ENCODE results near the gene SLC25A38. TPM values are rescaled to one million over a fixed set of nuclear protein-coding genes. Genes with fewer than 3 reads are reported as not detected.

SLC25A38 gene, protein sequence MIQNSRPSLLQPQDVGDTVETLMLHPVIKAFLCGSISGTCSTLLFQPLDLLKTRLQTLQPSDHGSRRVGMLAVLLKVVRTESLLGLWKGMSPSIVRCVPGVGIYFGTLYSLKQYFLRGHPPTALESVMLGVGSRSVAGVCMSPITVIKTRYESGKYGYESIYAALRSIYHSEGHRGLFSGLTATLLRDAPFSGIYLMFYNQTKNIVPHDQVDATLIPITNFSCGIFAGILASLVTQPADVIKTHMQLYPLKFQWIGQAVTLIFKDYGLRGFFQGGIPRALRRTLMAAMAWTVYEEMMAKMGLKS
- 10 to 100 TPM; 25.0 to 28.2 TPM for total RNA-seq

DNA sequence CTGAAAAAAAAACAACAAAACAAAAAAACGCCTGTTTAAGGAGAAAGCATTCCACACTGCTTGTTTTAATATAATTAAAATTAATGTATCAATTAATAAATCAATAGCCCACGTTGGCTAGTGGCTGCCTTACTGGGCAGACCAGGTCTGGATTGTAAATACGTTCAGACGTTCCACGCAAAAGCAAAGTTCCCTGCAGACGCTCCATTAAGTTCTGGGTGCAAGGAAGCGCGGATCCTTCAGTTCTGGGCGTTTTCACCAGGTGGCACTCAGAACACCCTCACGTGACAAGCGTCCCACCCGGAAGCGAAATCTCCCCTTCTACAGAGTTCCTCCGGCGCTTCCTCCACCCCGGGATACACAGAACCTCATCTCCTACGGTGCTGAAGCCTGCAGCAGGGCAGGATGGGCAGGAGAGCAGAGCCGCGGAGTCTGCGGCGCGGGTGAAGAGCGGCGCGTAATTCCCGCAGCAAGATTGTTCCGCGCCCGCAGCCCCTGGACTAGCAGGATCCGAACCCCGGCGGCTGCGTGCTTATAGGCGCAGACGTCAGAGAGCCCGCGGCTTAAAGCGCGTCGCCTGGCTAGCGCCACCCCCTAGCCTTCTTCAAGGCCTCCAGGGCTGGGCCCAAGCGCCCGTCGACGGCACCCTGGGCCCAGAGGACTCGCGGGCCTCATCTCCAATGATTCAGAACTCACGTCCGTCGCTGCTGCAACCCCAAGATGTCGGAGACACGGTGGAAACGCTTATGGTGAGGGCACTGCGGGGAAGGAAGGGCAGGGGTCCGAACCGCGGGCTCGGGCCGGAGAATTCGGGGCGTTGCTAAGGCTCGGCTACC is at the start of gene SLC25A38:
SLC25A38 (plus strand) TSS at position 326 of the 836 bp plus-strand sequence; CDS start at position 681, 355 bp downstream.
- peaks cover 39% of the 10 kb centered on the region for H3K4me1 Mint-ChIP-seq (ENCODE audit: low read depth)
- H3K27ac Mint-ChIP-seq, result peak within 1 kb of the TSS; percentile 99
- intact Hi-C loops (cut with micrococcal nuclease), result no loop called here
- CTCF ChIA-PET, result no interaction called here
- DNase-seq (peak; percentile 91), ATAC-seq (peak; percentile 84)
- TF ChIP-seq, protein P1, sequence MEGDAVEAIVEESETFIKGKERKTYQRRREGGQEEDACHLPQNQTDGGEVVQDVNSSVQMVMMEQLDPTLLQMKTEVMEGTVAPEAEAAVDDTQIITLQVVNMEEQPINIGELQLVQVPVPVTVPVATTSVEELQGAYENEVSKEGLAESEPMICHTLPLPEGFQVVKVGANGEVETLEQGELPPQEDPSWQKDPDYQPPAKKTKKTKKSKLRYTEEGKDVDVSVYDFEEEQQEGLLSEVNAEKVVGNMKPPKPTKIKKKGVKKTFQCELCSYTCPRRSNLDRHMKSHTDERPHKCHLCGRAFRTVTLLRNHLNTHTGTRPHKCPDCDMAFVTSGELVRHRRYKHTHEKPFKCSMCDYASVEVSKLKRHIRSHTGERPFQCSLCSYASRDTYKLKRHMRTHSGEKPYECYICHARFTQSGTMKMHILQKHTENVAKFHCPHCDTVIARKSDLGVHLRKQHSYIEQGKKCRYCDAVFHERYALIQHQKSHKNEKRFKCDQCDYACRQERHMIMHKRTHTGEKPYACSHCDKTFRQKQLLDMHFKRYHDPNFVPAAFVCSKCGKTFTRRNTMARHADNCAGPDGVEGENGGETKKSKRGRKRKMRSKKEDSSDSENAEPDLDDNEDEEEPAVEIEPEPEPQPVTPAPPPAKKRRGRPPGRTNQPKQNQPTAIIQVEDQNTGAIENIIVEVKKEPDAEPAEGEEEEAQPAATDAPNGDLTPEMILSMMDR (IDR thresholded peaks at IDR 0.05), result peak; percentile 45
- H3K4me3 Mint-ChIP-seq, result peak within 1 kb of the TSS; percentile 94
- H3K27me3 Mint-ChIP-seq, result no peaks in the 10 kb centered on the region
- peaks cover 15% of the 10 kb centered on the region for H3K36me3 Mint-ChIP-seq (ENCODE audit: low read depth)
- H3K9me3 Mint-ChIP-seq, result no peaks in the 10 kb centered on the region
- POLR2A ChIA-PET, result interaction anchor here (0.5 to 7.6 kb wide), 2 partner anchors 28 to 926 kb away, joined by 3 to 170 read pairs; partner anchors contain the start of gene RPSA

DNA sequence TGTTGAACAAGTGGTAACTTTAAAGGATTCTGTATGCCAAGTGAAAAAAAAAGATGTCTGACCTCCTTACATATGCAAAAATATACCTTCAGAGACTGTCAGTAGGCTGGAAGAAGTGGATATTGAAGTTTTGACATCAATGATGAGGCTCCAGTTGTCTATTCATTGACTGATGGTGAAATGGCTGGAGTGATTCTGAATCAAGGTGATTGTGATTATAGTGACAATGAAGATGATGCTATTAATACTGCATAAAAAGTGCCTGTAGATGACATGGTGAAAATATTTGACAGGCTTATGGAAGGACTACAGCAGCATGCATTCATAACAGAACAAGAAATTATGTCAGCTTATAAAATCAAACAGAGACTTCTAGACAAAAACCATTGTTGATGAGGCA is 49.6 kb upstream of the SLC25A38 start:
- CTCF ChIA-PET, result no interaction called here
- Mint-ChIP-seq H3K9me3 (no peaks in the 10 kb centered on the region), H3K36me3 (ENCODE audit: low read depth) (no peaks in the 10 kb centered on the region), H3K27me3 (no peaks in the 10 kb centered on the region), H3K27ac (no peak overlapping the region), H3K4me3 (no peak overlapping the region), H3K4me1 (ENCODE audit: low read depth) (no peaks in the 10 kb centered on the region)
- TF ChIP-seq, protein P1 (IDR thresholded peaks at IDR 0.05), result no peak
- intact Hi-C loops (cut with micrococcal nuclease), result no loop called here
- DNase-seq, result no peak
- ATAC-seq, result no peak
- POLR2A ChIA-PET, result interaction anchor here (0.7 kb wide), 1 partner anchor 81 kb away, joined by 3 read pairs; no protein-coding TSS in a partner anchor

DNA sequence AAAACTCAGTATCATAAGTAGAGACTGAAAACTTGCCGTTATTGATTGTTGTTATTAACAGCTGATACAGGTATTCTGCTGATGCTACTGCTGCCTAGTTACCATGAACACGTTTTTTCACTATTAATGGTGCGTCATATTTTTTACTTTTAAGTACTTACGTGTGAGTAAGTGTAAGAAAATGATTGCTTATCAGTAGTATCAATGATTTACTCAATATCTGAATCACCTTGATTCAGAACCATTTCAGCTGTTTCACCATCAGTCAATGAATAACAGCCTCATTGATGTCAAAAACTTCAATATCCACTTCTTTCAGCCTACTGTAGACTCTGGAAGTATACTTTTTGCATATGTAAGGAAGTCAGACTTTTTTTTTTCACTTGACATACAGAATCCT is 49.0 kb upstream of the SLC25A38 start:
- intact Hi-C loops (cut with micrococcal nuclease), result no loop called here
- H3K9me3 Mint-ChIP-seq, result no peaks in the 10 kb centered on the region
- H3K27ac Mint-ChIP-seq, result no peak overlapping the region
- no peak for ATAC-seq
- no peak for DNase-seq
- ChIA-PET POLR2A (interaction anchor here (0.7 kb wide), 1 partner anchor 80 kb away, joined by 3 read pairs; no protein-coding TSS in a partner anchor), CTCF (no interaction called here)
- no peak overlapping the region for H3K4me3 Mint-ChIP-seq
- TF ChIP-seq, protein P1 (IDR thresholded peaks at IDR 0.05), result no peak
- H3K27me3 Mint-ChIP-seq, result no peaks in the 10 kb centered on the region
- H3K4me1 Mint-ChIP-seq (ENCODE audit: low read depth), result no peaks in the 10 kb centered on the region
- no peaks in the 10 kb centered on the region for H3K36me3 Mint-ChIP-seq (ENCODE audit: low read depth)

DNA sequence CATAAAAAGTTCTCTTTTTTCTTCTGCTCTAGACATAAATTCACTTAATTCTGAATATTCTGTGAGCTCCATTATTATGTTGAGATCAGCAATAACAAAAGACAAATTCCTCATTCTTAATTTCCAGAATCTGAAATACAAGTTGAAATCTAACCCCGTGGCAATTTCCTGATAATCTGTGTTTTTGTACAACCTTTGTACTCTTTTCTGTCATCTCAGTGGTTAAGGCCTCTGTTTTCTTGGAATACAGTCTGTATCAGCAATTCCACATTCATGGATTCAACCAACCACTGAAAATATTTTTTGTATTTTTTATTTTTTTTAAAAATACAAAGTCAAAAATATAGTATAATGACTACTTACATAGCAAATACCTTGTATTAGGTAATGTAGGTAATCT is 45.0 kb upstream of the SLC25A38 start:
- ChIA-PET POLR2A (no interaction called here), CTCF (no interaction called here)
- Mint-ChIP-seq H3K27me3 (no peaks in the 10 kb centered on the region), H3K4me3 (no peak overlapping the region), H3K27ac (no peak overlapping the region), H3K4me1 (ENCODE audit: low read depth) (no peaks in the 10 kb centered on the region), H3K9me3 (no peaks in the 10 kb centered on the region), H3K36me3 (ENCODE audit: low read depth) (no peaks in the 10 kb centered on the region)
- no peak for ATAC-seq
- TF ChIP-seq, protein P1 (IDR thresholded peaks at IDR 0.05), result no peak
- intact Hi-C loops (cut with micrococcal nuclease), result no loop called here
- no peak for DNase-seq

DNA sequence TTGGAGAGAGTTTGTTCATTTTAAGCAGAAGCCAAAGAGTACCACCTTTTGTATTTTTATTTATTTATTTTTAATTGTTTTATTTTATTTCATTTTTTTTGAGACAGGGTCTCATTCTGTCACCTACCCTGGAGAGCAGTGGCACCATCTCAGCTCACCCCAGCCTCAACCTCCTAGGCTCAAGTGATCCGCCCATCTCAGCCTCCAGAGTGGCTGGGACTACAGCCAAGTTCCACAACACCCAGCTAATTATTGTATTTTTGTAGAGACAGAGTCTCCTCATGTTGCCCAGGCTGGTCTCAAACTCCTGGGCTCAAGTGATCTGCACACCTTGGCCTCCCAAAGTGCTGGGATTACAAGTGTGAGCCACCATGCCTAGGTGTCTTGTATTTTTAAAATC is 44.1 kb upstream of the SLC25A38 start:
- no peaks in the 10 kb centered on the region for H3K27me3 Mint-ChIP-seq
- DNase-seq (no peak), ATAC-seq (no peak)
- H3K27ac Mint-ChIP-seq, result no peak overlapping the region
- H3K4me3 Mint-ChIP-seq, result no peak overlapping the region
- ChIA-PET POLR2A (no interaction called here), CTCF (interaction anchor here (1.6 kb wide), 1 partner anchor 51 kb away, joined by 4 read pairs; no protein-coding TSS in a partner anchor)
- H3K36me3 Mint-ChIP-seq (ENCODE audit: low read depth), result no peaks in the 10 kb centered on the region
- H3K9me3 Mint-ChIP-seq, result no peaks in the 10 kb centered on the region
- TF ChIP-seq, protein P1 (IDR thresholded peaks at IDR 0.05), result no peak
- intact Hi-C loops (cut with micrococcal nuclease), result no loop called here
- H3K4me1 Mint-ChIP-seq (ENCODE audit: low read depth), result no peaks in the 10 kb centered on the region
